Measurements from ENCODE around the gene HOXD3. TPM values are rescaled to one million over a fixed set of nuclear protein-coding genes. Genes with fewer than 3 reads are reported as not detected.
A peak's percentile ranks its signal among the peaks of the same experiment; 100 is the strongest.

HOXD3 gene
- total and polyA plus RNA-seq, 5 donors from 2014 or later: not detected

DNA sequence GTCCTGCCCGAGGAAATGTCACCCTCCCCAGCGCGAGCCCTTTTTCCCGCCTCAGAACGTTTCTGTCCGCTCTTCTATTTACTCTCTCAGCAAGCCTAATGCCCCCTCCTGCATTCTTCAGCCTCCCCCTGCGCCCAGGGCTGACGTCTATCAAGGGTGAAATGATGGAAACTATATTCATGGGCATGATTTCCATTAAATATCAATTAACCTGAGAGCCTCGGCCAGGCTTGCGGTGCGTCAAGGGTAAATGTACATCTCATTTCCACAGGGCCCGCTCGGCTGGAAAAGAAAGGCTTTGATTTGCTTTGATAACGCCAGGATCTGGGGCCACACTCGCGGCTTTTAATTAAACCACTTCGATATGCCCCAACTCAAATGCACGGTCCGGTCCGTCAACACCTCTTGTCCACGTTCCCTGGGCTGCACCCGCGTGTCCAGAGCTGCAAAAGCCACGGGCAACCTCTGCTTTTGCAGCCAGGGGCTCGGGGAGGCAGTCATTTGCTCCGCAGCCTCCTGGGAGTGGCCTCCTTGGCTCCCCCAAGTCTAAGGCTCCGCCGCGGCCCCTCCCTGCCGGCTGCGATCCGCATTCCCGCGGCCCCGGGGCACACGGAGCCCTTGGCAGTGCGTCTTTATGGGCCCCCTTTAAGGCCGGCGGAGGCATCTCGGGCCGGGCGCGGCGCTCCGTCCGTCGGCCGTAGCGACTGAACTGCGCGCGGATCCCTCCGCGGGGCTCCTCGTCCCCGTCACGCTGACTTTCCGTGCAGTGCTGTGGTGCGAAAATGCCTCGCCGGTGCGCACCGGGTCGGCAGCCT lies 27.9 kb upstream of the HOXD3 start, which contains the start of gene HOXD8:
Gene HOXD8, plus strand, starts transcription at position 724 of the 815 bp plus-strand sequence. CDS start 662 bp downstream, outside the sequence.
- peaks cover 4 to 15% of the 10 kb centered on the region in 2 experiments for H3K9me3 ChIP-seq (ENCODE audit: control insufficient read depth in 2 of 2, low read length in 2 of 2)
- Mint-ChIP-seq H3K9me3 (peaks cover 0 to 23% (median 2%) of the 10 kb centered on the region in 7 donors), H3K4me3 (peak within 1 kb of the TSS; percentile 27 to 85 (median 75)), H3K36me3 (no peaks in the 10 kb centered on the region), H3K27ac (peak within 1 kb of the TSS in 2 of 3 donors; percentile 32 to 73), H3K4me1 (peaks cover 11 to 42% (median 24%) of the 10 kb centered on the region in 4 donors), H3K27me3 (peaks cover 88% of the 10 kb centered on the region)
- no peak within 1 kb of the TSS for H3K27ac ChIP-seq (ENCODE audit: insufficient read depth, low read length, poor library complexity, severe bottlenecking)
- peaks cover 39% of the 10 kb centered on the region for H3K4me1 ChIP-seq (ENCODE audit: control insufficient read depth, insufficient read depth, low read length, poor library complexity, severe bottlenecking)
- DNase-seq (peak in 1 of 3 donors; percentile 36), ATAC-seq (ENCODE audit: low read depth in 2 of 2) (no peak)
- peaks cover 60% of the 10 kb centered on the region for H3K27me3 ChIP-seq (ENCODE audit: control insufficient read depth, insufficient read depth, low read length)
- H3K4me3 ChIP-seq (ENCODE audit: low read depth, low read length): no peak within 1 kb of the TSS
- H3K36me3 ChIP-seq (ENCODE audit: control insufficient read depth, insufficient read depth, low read length): no peaks in the 10 kb centered on the region

DNA sequence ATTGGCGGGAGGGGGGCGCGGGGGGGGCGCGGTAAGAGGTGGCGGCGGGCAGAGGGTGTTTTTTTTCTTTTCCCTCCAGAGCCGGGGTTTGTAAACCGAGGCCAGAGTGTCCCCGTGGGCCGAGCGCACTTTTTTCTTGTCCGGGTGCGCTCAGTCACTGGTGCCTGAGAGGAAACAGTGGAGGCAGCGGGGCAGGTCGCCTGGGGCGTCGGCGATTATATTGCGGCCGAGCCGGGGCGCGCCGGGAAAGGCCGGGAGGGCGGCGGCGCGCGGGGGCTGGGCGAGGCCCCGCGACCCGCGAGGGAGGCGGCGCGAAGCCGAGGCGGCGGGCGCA lies 27.3 kb upstream of the HOXD3 start:
- no peaks in the 10 kb centered on the region for H3K36me3 ChIP-seq (ENCODE audit: control insufficient read depth, insufficient read depth, low read length)
- H3K9me3 Mint-ChIP-seq: peaks cover 0 to 23% (median 2%) of the 10 kb centered on the region in 7 donors
- H3K9me3 ChIP-seq (ENCODE audit: control insufficient read depth in 2 of 2, low read length in 2 of 2): peaks cover 6 to 16% of the 10 kb centered on the region in 2 experiments
- ATAC-seq (ENCODE audit: low read depth in 2 of 2) (peak in 1 of 2 donors; percentile 13), DNase-seq (no peak)
- no peak overlapping the region for H3K27ac ChIP-seq (ENCODE audit: insufficient read depth, low read length, poor library complexity, severe bottlenecking)
- peaks cover 39% of the 10 kb centered on the region for H3K4me1 ChIP-seq (ENCODE audit: control insufficient read depth, insufficient read depth, low read length, poor library complexity, severe bottlenecking)
- no peaks in the 10 kb centered on the region for H3K36me3 Mint-ChIP-seq
- peaks cover 88% of the 10 kb centered on the region for H3K27me3 Mint-ChIP-seq
- H3K4me3 Mint-ChIP-seq: peak overlapping the region in 2 of 4 donors; percentile 33 to 71
- peaks cover 11 to 42% (median 24%) of the 10 kb centered on the region in 4 donors for H3K4me1 Mint-ChIP-seq
- peaks cover 62% of the 10 kb centered on the region for H3K27me3 ChIP-seq (ENCODE audit: control insufficient read depth, insufficient read depth, low read length)
- H3K27ac Mint-ChIP-seq: no peak overlapping the region
- H3K4me3 ChIP-seq (ENCODE audit: low read depth, low read length): no peak overlapping the region

DNA sequence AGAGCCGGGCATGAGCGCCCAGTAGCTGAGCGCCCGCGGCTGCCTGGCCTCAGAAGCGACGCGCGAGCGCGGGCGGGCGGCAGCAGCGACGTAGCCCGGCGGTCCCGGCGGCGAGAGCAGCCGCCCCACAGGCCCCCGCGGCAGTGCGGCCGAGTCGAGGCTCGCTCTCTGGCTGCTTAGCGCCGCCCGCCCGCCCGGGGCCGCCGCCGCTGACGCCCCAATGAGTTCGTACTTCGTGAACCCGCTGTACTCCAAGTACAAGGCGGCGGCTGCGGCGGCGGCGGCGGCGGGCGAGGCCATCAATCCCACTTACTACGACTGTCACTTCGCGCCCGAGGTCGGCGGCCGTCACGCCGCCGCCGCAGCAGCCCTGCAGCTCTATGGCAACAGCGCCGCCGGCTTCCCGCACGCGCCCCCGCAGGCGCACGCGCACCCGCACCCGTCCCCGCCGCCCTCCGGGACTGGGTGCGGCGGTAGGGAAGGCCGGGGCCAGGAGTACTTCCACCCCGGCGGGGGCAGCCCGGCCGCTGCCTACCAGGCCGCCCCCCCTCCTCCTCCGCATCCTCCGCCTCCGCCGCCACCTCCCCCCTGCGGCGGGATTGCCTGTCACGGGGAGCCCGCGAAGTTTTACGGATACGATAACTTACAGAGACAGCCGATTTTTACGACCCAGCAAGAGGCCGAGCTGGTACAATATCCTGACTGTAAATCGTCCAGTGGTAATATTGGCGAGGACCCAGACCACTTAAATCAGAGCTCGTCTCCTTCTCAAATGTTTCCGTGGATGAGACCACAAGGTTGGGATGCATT lies 26.8 kb upstream of the HOXD3 start:
- H3K4me1 Mint-ChIP-seq: peaks cover 11 to 43% (median 25%) of the 10 kb centered on the region in 4 donors
- H3K9me3 Mint-ChIP-seq: peaks cover 0 to 23% (median 2%) of the 10 kb centered on the region in 7 donors
- DNase-seq (peak in 1 of 3 donors; percentile 10), ATAC-seq (ENCODE audit: low read depth in 2 of 2) (peak in 1 of 2 donors; percentile 23)
- H3K36me3 ChIP-seq (ENCODE audit: control insufficient read depth, insufficient read depth, low read length): no peaks in the 10 kb centered on the region
- H3K4me3 Mint-ChIP-seq: peak overlapping the region; percentile 69 to 84 (median 75)
- H3K27ac Mint-ChIP-seq: peak overlapping the region in 1 of 3 donors; percentile 18
- H3K36me3 Mint-ChIP-seq: no peaks in the 10 kb centered on the region
- H3K27me3 ChIP-seq (ENCODE audit: control insufficient read depth, insufficient read depth, low read length): peaks cover 64% of the 10 kb centered on the region
- H3K4me1 ChIP-seq (ENCODE audit: control insufficient read depth, insufficient read depth, low read length, poor library complexity, severe bottlenecking): peaks cover 39% of the 10 kb centered on the region
- no peak overlapping the region for H3K27ac ChIP-seq (ENCODE audit: insufficient read depth, low read length, poor library complexity, severe bottlenecking)
- peaks cover 6 to 16% of the 10 kb centered on the region in 2 experiments for H3K9me3 ChIP-seq (ENCODE audit: control insufficient read depth in 2 of 2, low read length in 2 of 2)
- H3K27me3 Mint-ChIP-seq: peaks cover 88% of the 10 kb centered on the region
- peak overlapping the region; percentile 30 for H3K4me3 ChIP-seq (ENCODE audit: low read depth, low read length)

DNA sequence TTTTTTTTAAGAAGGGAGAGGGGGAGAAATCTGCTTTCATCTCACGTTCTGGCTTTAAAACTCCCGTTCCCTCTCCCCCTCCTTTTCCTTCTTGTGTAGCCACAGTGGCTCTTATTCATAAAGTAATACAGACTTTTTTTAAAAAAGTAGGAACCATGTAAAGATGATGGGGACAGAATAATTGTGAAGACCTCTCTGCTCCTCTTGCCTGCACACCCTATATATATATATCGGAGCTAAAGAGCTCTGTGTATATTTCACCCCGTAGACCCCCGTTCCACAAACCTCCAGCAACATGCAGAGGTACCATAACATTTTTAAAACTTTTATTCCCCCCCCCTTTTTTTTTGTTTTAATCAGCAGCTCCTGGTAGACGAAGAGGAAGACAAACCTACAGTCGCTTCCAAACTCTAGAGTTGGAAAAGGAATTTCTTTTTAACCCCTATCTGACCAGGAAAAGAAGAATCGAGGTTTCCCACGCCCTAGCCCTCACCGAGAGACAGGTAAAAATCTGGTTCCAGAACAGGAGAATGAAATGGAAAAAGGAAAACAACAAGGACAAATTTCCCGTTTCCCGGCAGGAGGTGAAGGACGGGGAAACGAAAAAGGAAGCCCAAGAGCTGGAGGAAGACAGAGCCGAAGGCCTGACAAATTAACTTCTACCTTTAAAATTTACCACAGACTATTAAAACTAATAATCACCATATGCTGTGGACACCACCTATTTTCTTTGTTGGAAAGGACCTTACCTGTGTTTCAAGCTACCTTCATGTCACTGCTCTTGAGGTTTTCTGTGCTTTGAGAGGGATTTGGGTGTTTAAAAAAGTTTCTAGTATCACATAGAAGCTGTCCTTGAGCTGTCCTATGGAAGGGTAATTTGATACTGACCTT lies 25.9 kb upstream of the HOXD3 start:
- peaks cover 6 to 21% of the 10 kb centered on the region in 2 experiments for H3K9me3 ChIP-seq (ENCODE audit: control insufficient read depth in 2 of 2, low read length in 2 of 2)
- ATAC-seq (ENCODE audit: low read depth in 2 of 2) (no peak), DNase-seq (no peak)
- H3K27me3 ChIP-seq (ENCODE audit: control insufficient read depth, insufficient read depth, low read length): peaks cover 64% of the 10 kb centered on the region
- H3K4me1 Mint-ChIP-seq: peaks cover 11 to 52% (median 29%) of the 10 kb centered on the region in 4 donors
- H3K27ac Mint-ChIP-seq: peak overlapping the region in 2 of 3 donors; percentile 18 to 83
- peak overlapping the region; percentile 69 to 84 (median 75) for H3K4me3 Mint-ChIP-seq
- peak overlapping the region; percentile 30 for H3K4me3 ChIP-seq (ENCODE audit: low read depth, low read length)
- H3K27me3 Mint-ChIP-seq: peaks cover 88% of the 10 kb centered on the region
- H3K36me3 ChIP-seq (ENCODE audit: control insufficient read depth, insufficient read depth, low read length): no peaks in the 10 kb centered on the region
- peaks cover 0 to 21% (median 2%) of the 10 kb centered on the region in 7 donors for H3K9me3 Mint-ChIP-seq
- H3K27ac ChIP-seq (ENCODE audit: insufficient read depth, low read length, poor library complexity, severe bottlenecking): no peak overlapping the region
- H3K4me1 ChIP-seq (ENCODE audit: control insufficient read depth, insufficient read depth, low read length, poor library complexity, severe bottlenecking): peaks cover 44% of the 10 kb centered on the region
- H3K36me3 Mint-ChIP-seq: no peaks in the 10 kb centered on the region

DNA sequence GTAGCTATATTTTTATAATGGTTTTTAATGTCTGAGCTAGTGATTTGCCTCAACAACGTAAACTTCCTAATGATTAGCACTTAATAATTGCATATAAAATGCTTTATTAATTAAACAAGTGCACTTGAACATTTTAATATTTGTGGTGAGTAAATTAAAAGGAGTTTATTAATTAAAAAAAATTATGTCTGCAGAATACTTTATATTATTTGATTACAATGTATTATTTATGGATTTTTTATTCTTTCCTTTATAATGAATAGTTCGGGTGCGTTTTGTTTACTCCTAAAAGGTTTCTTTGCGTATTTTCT lies 25.3 kb upstream of the HOXD3 start:
- Mint-ChIP-seq H3K36me3 (no peaks in the 10 kb centered on the region), H3K27me3 (peaks cover 85% of the 10 kb centered on the region), H3K27ac (peak overlapping the region in 1 of 3 donors; percentile 23), H3K9me3 (peaks cover 0 to 22% (median 2%) of the 10 kb centered on the region in 7 donors), H3K4me3 (peak overlapping the region in 3 of 4 donors; percentile 69 to 89 (median 83)), H3K4me1 (peaks cover 10 to 54% (median 28%) of the 10 kb centered on the region in 4 donors)
- Histone ChIP-seq H3K27me3 (ENCODE audit: control insufficient read depth, insufficient read depth, low read length) (peaks cover 59% of the 10 kb centered on the region), H3K9me3 (ENCODE audit: control insufficient read depth in 2 of 2, low read length in 2 of 2) (peaks cover 6 to 21% of the 10 kb centered on the region in 2 experiments), H3K4me1 (ENCODE audit: control insufficient read depth, insufficient read depth, low read length, poor library complexity, severe bottlenecking) (peaks cover 50% of the 10 kb centered on the region), H3K27ac (ENCODE audit: insufficient read depth, low read length, poor library complexity, severe bottlenecking) (no peak overlapping the region), H3K4me3 (ENCODE audit: low read depth, low read length) (peak overlapping the region; percentile 60), H3K36me3 (ENCODE audit: control insufficient read depth, insufficient read depth, low read length) (no peaks in the 10 kb centered on the region)
- ATAC-seq (ENCODE audit: low read depth in 2 of 2) (no peak), DNase-seq (no peak)

DNA sequence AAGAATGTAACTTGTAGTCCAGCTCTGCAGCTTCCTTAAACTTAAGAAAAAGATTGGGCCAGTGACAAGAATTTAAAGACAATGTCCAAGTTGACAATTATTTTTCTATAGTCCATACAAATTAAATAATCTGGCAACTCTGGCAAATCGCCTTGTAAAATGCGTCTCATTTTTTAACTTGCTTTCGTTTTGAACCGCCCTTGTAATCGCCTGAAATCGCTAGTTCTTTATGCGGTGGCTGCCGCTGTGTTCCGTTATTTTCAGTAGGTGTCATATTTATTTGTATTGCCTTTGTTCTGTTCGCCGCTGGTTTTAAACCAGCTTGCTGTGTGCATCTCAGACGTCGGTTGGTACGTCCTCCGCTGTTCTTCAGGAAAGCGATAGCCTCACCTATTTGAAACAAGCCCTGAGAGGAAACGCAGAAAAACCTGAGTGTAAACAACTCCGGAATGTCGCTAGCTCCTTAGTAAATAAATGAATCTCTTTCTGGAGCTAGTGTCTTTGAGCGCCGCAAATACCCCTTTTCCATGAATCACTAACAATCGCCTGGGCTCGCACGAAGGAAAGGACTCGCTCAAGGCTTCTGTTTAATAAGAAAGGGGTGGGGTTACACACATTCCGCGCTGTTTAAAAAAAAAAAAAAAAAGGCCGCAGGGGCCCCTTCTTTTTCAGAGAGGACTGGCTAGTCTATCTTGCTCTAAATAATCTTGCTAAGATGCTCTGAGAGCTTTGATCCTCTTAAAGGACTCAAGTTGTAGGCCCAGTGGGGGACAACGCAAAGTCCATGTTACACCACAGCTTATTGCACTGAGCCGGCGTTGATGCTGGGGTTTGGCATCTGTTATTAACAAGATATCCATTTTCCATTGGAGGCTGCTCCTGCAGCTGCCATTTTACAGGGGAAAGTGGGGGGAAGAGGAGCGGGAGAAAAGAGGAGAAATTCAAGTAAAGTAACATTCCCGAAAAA lies 24.6 kb upstream of the HOXD3 start:
- peaks cover 85% of the 10 kb centered on the region for H3K27me3 Mint-ChIP-seq
- peaks cover 0 to 25% (median 2%) of the 10 kb centered on the region in 7 donors for H3K9me3 Mint-ChIP-seq
- peak overlapping the region; percentile 60 for H3K4me3 ChIP-seq (ENCODE audit: low read depth, low read length)
- no peaks in the 10 kb centered on the region for H3K36me3 ChIP-seq (ENCODE audit: control insufficient read depth, insufficient read depth, low read length)
- H3K27ac Mint-ChIP-seq: peak overlapping the region in 2 of 3 donors; percentile 14 to 23
- ATAC-seq (ENCODE audit: low read depth in 2 of 2) (no peak), DNase-seq (peak in 1 of 3 donors; percentile 39)
- H3K4me1 Mint-ChIP-seq: peaks cover 5 to 59% (median 28%) of the 10 kb centered on the region in 4 donors
- peaks cover 6 to 21% of the 10 kb centered on the region in 2 experiments for H3K9me3 ChIP-seq (ENCODE audit: control insufficient read depth in 2 of 2, low read length in 2 of 2)
- H3K27ac ChIP-seq (ENCODE audit: insufficient read depth, low read length, poor library complexity, severe bottlenecking): no peak overlapping the region
- H3K27me3 ChIP-seq (ENCODE audit: control insufficient read depth, insufficient read depth, low read length): peaks cover 59% of the 10 kb centered on the region
- H3K36me3 Mint-ChIP-seq: no peaks in the 10 kb centered on the region
- peaks cover 55% of the 10 kb centered on the region for H3K4me1 ChIP-seq (ENCODE audit: control insufficient read depth, insufficient read depth, low read length, poor library complexity, severe bottlenecking)
- peak overlapping the region; percentile 55 to 89 (median 85) for H3K4me3 Mint-ChIP-seq
